ENCODE data around the gene LAMA5. TPM values are rescaled to one million over a fixed set of nuclear protein-coding genes. Genes with fewer than 3 reads are reported as not detected.

LAMA5 gene
- total RNA-seq, 6 experiments from 2014 or later, result 30.3 to 80.8 (median 47.1) TPM

- no peak for DNase-seq
- no peak for TF ChIP-seq POLR2A (IDR thresholded peaks at IDR 0.05)
- TF ChIP-seq, protein P1, sequence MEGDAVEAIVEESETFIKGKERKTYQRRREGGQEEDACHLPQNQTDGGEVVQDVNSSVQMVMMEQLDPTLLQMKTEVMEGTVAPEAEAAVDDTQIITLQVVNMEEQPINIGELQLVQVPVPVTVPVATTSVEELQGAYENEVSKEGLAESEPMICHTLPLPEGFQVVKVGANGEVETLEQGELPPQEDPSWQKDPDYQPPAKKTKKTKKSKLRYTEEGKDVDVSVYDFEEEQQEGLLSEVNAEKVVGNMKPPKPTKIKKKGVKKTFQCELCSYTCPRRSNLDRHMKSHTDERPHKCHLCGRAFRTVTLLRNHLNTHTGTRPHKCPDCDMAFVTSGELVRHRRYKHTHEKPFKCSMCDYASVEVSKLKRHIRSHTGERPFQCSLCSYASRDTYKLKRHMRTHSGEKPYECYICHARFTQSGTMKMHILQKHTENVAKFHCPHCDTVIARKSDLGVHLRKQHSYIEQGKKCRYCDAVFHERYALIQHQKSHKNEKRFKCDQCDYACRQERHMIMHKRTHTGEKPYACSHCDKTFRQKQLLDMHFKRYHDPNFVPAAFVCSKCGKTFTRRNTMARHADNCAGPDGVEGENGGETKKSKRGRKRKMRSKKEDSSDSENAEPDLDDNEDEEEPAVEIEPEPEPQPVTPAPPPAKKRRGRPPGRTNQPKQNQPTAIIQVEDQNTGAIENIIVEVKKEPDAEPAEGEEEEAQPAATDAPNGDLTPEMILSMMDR (IDR thresholded peaks at IDR 0.05), result no peak
- peaks cover 0 to 15% (median 7%) of the 10 kb centered on the region in 4 donors for H3K36me3 ChIP-seq
- no peak overlapping the region for H3K4me3 ChIP-seq
- ATAC-seq, result no peak
- H3K27ac ChIP-seq, result no peak overlapping the region
- H3K4me1 ChIP-seq, result no peaks in the 10 kb centered on the region
- H3K9me3 ChIP-seq, result no peaks in the 10 kb centered on the region
- H3K27me3 ChIP-seq, result no peaks in the 10 kb centered on the region
- no CpG with 5 or more reads among the region's 13 CpGs for WGBS (ENCODE audit: insufficient coverage, low coverage, low lambda C conversion rate, missing lambda C conversion rate)
- intact Hi-C loops (cut with DNase I), result no loop called here
These were observed 32.2 kb downstream of the LAMA5 start for GRCh38 chr20:62334881-62335280.

- Histone ChIP-seq H3K9me3 (no peaks in the 10 kb centered on the region), H3K27me3 (no peaks in the 10 kb centered on the region), H3K27ac (no peak overlapping the region), H3K4me1 (no peaks in the 10 kb centered on the region), H3K36me3 (peaks cover 0 to 8% (median 3%) of the 10 kb centered on the region in 4 donors), H3K4me3 (no peak overlapping the region)
- TF ChIP-seq POLR2A (IDR thresholded peaks at IDR 0.05), result no peak
- TF ChIP-seq, protein P1 (IDR thresholded peaks at IDR 0.05), result no peak
- intact Hi-C loops (cut with DNase I), result no loop called here
- DNase-seq (no peak), ATAC-seq (no peak)
- no CpG with 5 or more reads among the region's 37 CpGs for WGBS (ENCODE audit: insufficient coverage, low coverage, low lambda C conversion rate, missing lambda C conversion rate)
These were observed 33.1 kb downstream of the LAMA5 start for GRCh38 chr20:62333820-62334595.

GRCh38 chr20:62332989-62333819, 33.9 kb downstream of the LAMA5 start:
- Histone ChIP-seq H3K4me1 (no peaks in the 10 kb centered on the region), H3K4me3 (no peak overlapping the region), H3K36me3 (peaks cover 0 to 8% (median 3%) of the 10 kb centered on the region in 4 donors), H3K27ac (no peak overlapping the region), H3K27me3 (no peaks in the 10 kb centered on the region), H3K9me3 (no peaks in the 10 kb centered on the region)
- TF ChIP-seq, protein P1 (IDR thresholded peaks at IDR 0.05), result no peak
- no peak for TF ChIP-seq POLR2A (IDR thresholded peaks at IDR 0.05)
- intact Hi-C loops (cut with DNase I), result no loop called here
- no peak for DNase-seq
- no peak for ATAC-seq
- WGBS (ENCODE audit: insufficient coverage, low coverage, low lambda C conversion rate, missing lambda C conversion rate), result no CpG with 5 or more reads among the region's 34 CpGs

GRCh38 chr20:62332421-62332820, 34.7 kb downstream of the LAMA5 start:
- intact Hi-C loops (cut with DNase I), result no loop called here
- H3K27ac ChIP-seq, result no peak overlapping the region
- no peak for ATAC-seq
- WGBS (ENCODE audit: insufficient coverage, low coverage, low lambda C conversion rate, missing lambda C conversion rate), result no CpG with 5 or more reads among the region's 16 CpGs
- H3K27me3 ChIP-seq, result no peaks in the 10 kb centered on the region
- no peaks in the 10 kb centered on the region for H3K9me3 ChIP-seq
- DNase-seq, result no peak
- H3K4me1 ChIP-seq, result no peaks in the 10 kb centered on the region
- no peak overlapping the region for H3K4me3 ChIP-seq
- TF ChIP-seq, protein P1 (IDR thresholded peaks at IDR 0.05), result no peak
- no peak for TF ChIP-seq POLR2A (IDR thresholded peaks at IDR 0.05)
- peaks cover 0 to 13% (median 4%) of the 10 kb centered on the region in 4 donors for H3K36me3 ChIP-seq

Measured in right lobe of liver (tissue), 6 donors.